ENCODE data around the gene GRIN2D. TPM values are rescaled to one million over a fixed set of nuclear protein-coding genes. Genes with fewer than 3 reads are reported as not detected.

Gene GRIN2D
- under 1 TPM; 0.39 to 0.66 (median 0.54) TPM for polyA plus RNA-seq (ENCODE audit: insufficient read length in 4 of 4)

GRCh38 chr19:48393559-48394330 is at the start of gene GRIN2D:
Gene GRIN2D (plus strand): TSS chr19:48393668. CDS start chr19:48398393, 4,725 bp downstream.
- DNase-seq (ENCODE audit: low read depth in 4 of 4, low spot score in 3 of 4) = no peak

- DNase-seq (ENCODE audit: low read depth in 4 of 4, low spot score in 3 of 4) = no peak
These were observed 48.6 kb upstream of the GRIN2D start for GRCh38 chr19:48344892-48345291.

GRCh38 chr19:48346191-48346590 is 47.3 kb upstream of the GRIN2D start:
- no peak for DNase-seq (ENCODE audit: low read depth in 4 of 4, low spot score in 3 of 4)

- no peak for DNase-seq (ENCODE audit: low read depth in 4 of 4, low spot score in 3 of 4)
These were observed 45.4 kb upstream of the GRIN2D start for GRCh38 chr19:48348045-48348444.

GRCh38 chr19:48348737-48349136 is 44.7 kb upstream of the GRIN2D start:
- no peak for DNase-seq (ENCODE audit: low read depth in 4 of 4, low spot score in 3 of 4)

- no peak for DNase-seq (ENCODE audit: low read depth in 4 of 4, low spot score in 3 of 4)
These were observed 42.6 kb upstream of the GRIN2D start for GRCh38 chr19:48350856-48351255.

GRCh38 chr19:48351341-48351752 is 42.1 kb upstream of the GRIN2D start:
- peak in 1 of 4 donors; percentile 47 for DNase-seq (ENCODE audit: low read depth in 4 of 4, low spot score in 3 of 4)

GRCh38 chr19:48353677-48354076 is 39.8 kb upstream of the GRIN2D start:
- DNase-seq (ENCODE audit: low read depth in 4 of 4, low spot score in 3 of 4) = no peak

GRCh38 chr19:48354332-48354992 is 39.0 kb upstream of the GRIN2D start:
- DNase-seq (ENCODE audit: low read depth in 4 of 4, low spot score in 3 of 4) = no peak

- no peak for DNase-seq (ENCODE audit: low read depth in 4 of 4, low spot score in 3 of 4)
These were observed 38.0 kb upstream of the GRIN2D start for GRCh38 chr19:48355365-48355954.

GRCh38 chr19:48359123-48359522 is 34.3 kb upstream of the GRIN2D start:
- no peak for DNase-seq (ENCODE audit: low read depth in 4 of 4, low spot score in 3 of 4)

GRCh38 chr19:48361912-48362311 is 31.6 kb upstream of the GRIN2D start:
- DNase-seq (ENCODE audit: low read depth in 4 of 4, low spot score in 3 of 4) = no peak

GRCh38 chr19:48362716-48363499 is 30.6 kb upstream of the GRIN2D start:
- DNase-seq (ENCODE audit: low read depth in 4 of 4, low spot score in 3 of 4) = peak; percentile 86 to 92 (median 88)

GRCh38 chr19:48363500-48363809 is 30.0 kb upstream of the GRIN2D start:
- DNase-seq (ENCODE audit: low read depth in 4 of 4, low spot score in 3 of 4) = peak in 1 of 4 donors; percentile 36

GRCh38 chr19:48363810-48364597 is 29.5 kb upstream of the GRIN2D start, which contains the start of the genes SYNGR4 and TMEM143:
Gene SYNGR4 (plus strand): TSS chr19:48364367. CDS start chr19:48365843, 1,476 bp downstream.
Gene TMEM143 (minus strand): TSS chr19:48363940. CDS start chr19:48363920, 20 bp downstream.
- DNase-seq (ENCODE audit: low read depth in 4 of 4, low spot score in 3 of 4) = peak; percentile 99 to 100 (median 100)

GRCh38 chr19:48364598-48365348 is 28.7 kb upstream of the GRIN2D start:
- DNase-seq (ENCODE audit: low read depth in 4 of 4, low spot score in 3 of 4) = no peak

GRCh38 chr19:48365602-48366001 is 27.9 kb upstream of the GRIN2D start:
- no peak for DNase-seq (ENCODE audit: low read depth in 4 of 4, low spot score in 3 of 4)

GRCh38 chr19:48367855-48368254 is 25.6 kb upstream of the GRIN2D start:
- no peak for DNase-seq (ENCODE audit: low read depth in 4 of 4, low spot score in 3 of 4)

- no peak for DNase-seq (ENCODE audit: low read depth in 4 of 4, low spot score in 3 of 4)
These were observed 24.5 kb upstream of the GRIN2D start for GRCh38 chr19:48368936-48369335.

All from right renal pelvis (tissue), 4 donors.